HG02623 (cell line): ENCODE data around the gene VGLL4.

Experiments
- ATAC-seq: cut with Tn5 transposase; IDR thresholded peaks from one replicate; pipeline ENCODE4 v1.9.1; 2021; ENCODE audit warnings: moderate library complexity; ENCODE audit not compliant: unreplicated experiment

The VGLL4 gene

GRCh38 chr3:11566916-11567315 lies 76.8 kb downstream of the VGLL4 start:
- no peak for ATAC-seq

- ATAC-seq = no peak
Measured at GRCh38 chr3:11566478-11566877, 77.2 kb downstream of the VGLL4 start.

GRCh38 chr3:11565932-11566331 lies 77.8 kb downstream of the VGLL4 start:
- ATAC-seq = no peak

GRCh38 chr3:11565492-11565891 lies 78.2 kb downstream of the VGLL4 start:
- no peak for ATAC-seq

- no peak for ATAC-seq
Measured at GRCh38 chr3:11565072-11565471, 78.6 kb downstream of the VGLL4 start.

- ATAC-seq = no peak
Measured at GRCh38 chr3:11564577-11565001, 79.1 kb downstream of the VGLL4 start.

GRCh38 chr3:11563865-11564185 lies 79.9 kb downstream of the VGLL4 start:
- no peak for ATAC-seq

- ATAC-seq = no peak
Measured at GRCh38 chr3:11563159-11563864, 80.4 kb downstream of the VGLL4 start.

- ATAC-seq = no peak
Measured at GRCh38 chr3:11562277-11562881, 81.3 kb downstream of the VGLL4 start.

- no peak for ATAC-seq
Measured at GRCh38 chr3:11560746-11561145, 83.0 kb downstream of the VGLL4 start.

GRCh38 chr3:11559816-11560633 lies 83.7 kb downstream of the VGLL4 start:
- no peak for ATAC-seq

GRCh38 chr3:11558918-11559815 lies 84.5 kb downstream of the VGLL4 start:
- no peak for ATAC-seq

- ATAC-seq = no peak
Measured at GRCh38 chr3:11558411-11558903, 85.3 kb downstream of the VGLL4 start.

- ATAC-seq = no peak
Measured at GRCh38 chr3:11558002-11558401, 85.7 kb downstream of the VGLL4 start.

- ATAC-seq = no peak
Measured at GRCh38 chr3:11556851-11557644, 86.7 kb downstream of the VGLL4 start.

- no peak for ATAC-seq
Measured at GRCh38 chr3:11555881-11556633, 87.7 kb downstream of the VGLL4 start.

- ATAC-seq = no peak
Measured at GRCh38 chr3:11555211-11555782, 88.4 kb downstream of the VGLL4 start.

GRCh38 chr3:11554666-11555065 lies 89.0 kb downstream of the VGLL4 start:
- no peak for ATAC-seq

- no peak for ATAC-seq
Measured at GRCh38 chr3:11554236-11554610, 89.5 kb downstream of the VGLL4 start.
